ENCODE results near the gene RSPO3.
"Not testable (repeated sequence)": the region's sequence is repeated elsewhere in the genome, so short reads cannot be mapped to it uniquely, and the experiment has no call there.

DNA sequence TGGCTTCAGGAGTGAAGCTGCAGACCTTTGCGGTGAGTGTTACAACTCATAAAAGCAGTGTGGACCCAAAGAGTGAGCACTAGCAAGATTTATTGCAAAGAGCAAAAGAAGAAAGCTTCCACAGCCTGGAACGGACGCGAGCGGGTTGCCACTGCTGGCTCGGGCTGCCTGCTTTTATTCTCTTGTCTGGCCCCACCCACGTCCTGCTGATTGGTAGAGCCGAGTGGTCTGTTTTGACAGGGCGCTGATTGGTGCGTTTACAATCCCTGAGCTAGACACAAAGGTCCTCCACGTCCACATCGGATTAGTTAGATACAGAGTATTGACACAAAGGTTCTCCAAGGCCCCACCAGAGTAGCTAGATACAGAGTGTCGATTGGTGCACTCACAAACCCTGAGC lies 95.6 kb downstream of the RSPO3 start:
- not testable (repeated sequence) for TF ChIP-seq FOXK2 (IDR thresholded peaks at IDR 0.05); LEF1 (IDR thresholded peaks at IDR 0.05; ENCODE audit: borderline replicate concordance); CTBP1 (IDR thresholded peaks at IDR 0.05; ENCODE audit: borderline replicate concordance); FOXM1 (IDR thresholded peaks at IDR 0.05; ENCODE audit: borderline replicate concordance); ELF4 (IDR thresholded peaks at IDR 0.05); SUZ12 (IDR thresholded peaks at IDR 0.05); SP1 (IDR thresholded peaks at IDR 0.05); FOXA1 (IDR thresholded peaks at IDR 0.05); HDGF (IDR thresholded peaks at IDR 0.05; ENCODE audit: borderline replicate concordance)
- TF ChIP-seq, protein P1, sequence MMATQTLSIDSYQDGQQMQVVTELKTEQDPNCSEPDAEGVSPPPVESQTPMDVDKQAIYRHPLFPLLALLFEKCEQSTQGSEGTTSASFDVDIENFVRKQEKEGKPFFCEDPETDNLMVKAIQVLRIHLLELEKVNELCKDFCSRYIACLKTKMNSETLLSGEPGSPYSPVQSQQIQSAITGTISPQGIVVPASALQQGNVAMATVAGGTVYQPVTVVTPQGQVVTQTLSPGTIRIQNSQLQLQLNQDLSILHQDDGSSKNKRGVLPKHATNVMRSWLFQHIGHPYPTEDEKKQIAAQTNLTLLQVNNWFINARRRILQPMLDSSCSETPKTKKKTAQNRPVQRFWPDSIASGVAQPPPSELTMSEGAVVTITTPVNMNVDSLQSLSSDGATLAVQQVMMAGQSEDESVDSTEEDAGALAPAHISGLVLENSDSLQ (IDR thresholded peaks at IDR 0.05) = not testable (repeated sequence)

Measured in HEK293T (cell line).